Measurements from ENCODE around the gene OR52E1. TPM values are rescaled to one million over a fixed set of nuclear protein-coding genes. Genes with fewer than 3 reads are reported as not detected.

Gene OR52E1
- polyA plus RNA-seq, 1 donor (not counting 4 experiments of a cell fraction or from before 2014, with no cell fraction given) = not detected

- H3K9me1 ChIP-seq (ENCODE audit: control insufficient read depth, extremely low read depth, insufficient read depth, low read length) = no peaks in the 10 kb centered on the region
- H3K9ac ChIP-seq (ENCODE audit: control insufficient read depth, extremely low read depth, insufficient read depth, low read length) = no peak overlapping the region
- no peaks in the 10 kb centered on the region for H3K4me1 ChIP-seq (ENCODE audit: control insufficient read depth, extremely low read depth, insufficient read depth, low read length)
- H3K9me3 ChIP-seq (ENCODE audit: control insufficient read depth, low read depth, low read length) = no peaks in the 10 kb centered on the region
- no peak overlapping the region for H3K4me2 ChIP-seq (ENCODE audit: control insufficient read depth, extremely low read depth, insufficient read depth, low read depth, low read length)
- no peaks in the 10 kb centered on the region for H3K27me3 ChIP-seq (ENCODE audit: control insufficient read depth, extremely low read depth, insufficient read depth, low read length)
- dilution Hi-C loops (cut with MboI; ENCODE audit: extremely low pct_ligation_motif_present, low sequenced_read_pairs) = no loop called here
- no peak overlapping the region for H3K4me3 ChIP-seq (ENCODE audit: control insufficient read depth in 2 of 3, extremely low read depth in 1 of 3, insufficient read depth in 2 of 3, low read depth in 1 of 3, low read length in 3 of 3)
- H4K20me1 ChIP-seq (ENCODE audit: control insufficient read depth, extremely low read depth, insufficient read depth, low read length) = no peaks in the 10 kb centered on the region
- FAIRE-seq (no peak), DNase-seq (ENCODE audit: low read depth, low spot score) (no peak)
- H2AFZ ChIP-seq (ENCODE audit: control insufficient read depth, low read length) = no peak overlapping the region
- H3K79me2 ChIP-seq (ENCODE audit: control insufficient read depth, insufficient read depth, low read length) = no peaks in the 10 kb centered on the region
- H3K36me3 ChIP-seq (ENCODE audit: control insufficient read depth in 2 of 2, extremely low read depth in 1 of 2, insufficient read depth in 2 of 2, low read length in 2 of 2) = no peaks in the 10 kb centered on the region
- no peak overlapping the region for H3K27ac ChIP-seq (ENCODE audit: control insufficient read depth, insufficient read depth, low read length)
- TF ChIP-seq, protein P1, sequence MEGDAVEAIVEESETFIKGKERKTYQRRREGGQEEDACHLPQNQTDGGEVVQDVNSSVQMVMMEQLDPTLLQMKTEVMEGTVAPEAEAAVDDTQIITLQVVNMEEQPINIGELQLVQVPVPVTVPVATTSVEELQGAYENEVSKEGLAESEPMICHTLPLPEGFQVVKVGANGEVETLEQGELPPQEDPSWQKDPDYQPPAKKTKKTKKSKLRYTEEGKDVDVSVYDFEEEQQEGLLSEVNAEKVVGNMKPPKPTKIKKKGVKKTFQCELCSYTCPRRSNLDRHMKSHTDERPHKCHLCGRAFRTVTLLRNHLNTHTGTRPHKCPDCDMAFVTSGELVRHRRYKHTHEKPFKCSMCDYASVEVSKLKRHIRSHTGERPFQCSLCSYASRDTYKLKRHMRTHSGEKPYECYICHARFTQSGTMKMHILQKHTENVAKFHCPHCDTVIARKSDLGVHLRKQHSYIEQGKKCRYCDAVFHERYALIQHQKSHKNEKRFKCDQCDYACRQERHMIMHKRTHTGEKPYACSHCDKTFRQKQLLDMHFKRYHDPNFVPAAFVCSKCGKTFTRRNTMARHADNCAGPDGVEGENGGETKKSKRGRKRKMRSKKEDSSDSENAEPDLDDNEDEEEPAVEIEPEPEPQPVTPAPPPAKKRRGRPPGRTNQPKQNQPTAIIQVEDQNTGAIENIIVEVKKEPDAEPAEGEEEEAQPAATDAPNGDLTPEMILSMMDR (optimal IDR thresholded peaks at IDR 0.05 in 1 of 3, IDR thresholded peaks at IDR 0.05 in 1 of 3, conservative IDR thresholded peaks at IDR 0.05 in 1 of 3; ENCODE audit: extremely low read depth in 1 of 3, insufficient read depth in 2 of 3, low read length in 3 of 3) = no peak
- TF ChIP-seq EZH2 (IDR thresholded peaks at IDR 0.05; ENCODE audit: low read length) = no peak
Observed at GRCh38 chr11:5071799-5072198, 2.4 kb downstream of the OR52E1 start.

DNA sequence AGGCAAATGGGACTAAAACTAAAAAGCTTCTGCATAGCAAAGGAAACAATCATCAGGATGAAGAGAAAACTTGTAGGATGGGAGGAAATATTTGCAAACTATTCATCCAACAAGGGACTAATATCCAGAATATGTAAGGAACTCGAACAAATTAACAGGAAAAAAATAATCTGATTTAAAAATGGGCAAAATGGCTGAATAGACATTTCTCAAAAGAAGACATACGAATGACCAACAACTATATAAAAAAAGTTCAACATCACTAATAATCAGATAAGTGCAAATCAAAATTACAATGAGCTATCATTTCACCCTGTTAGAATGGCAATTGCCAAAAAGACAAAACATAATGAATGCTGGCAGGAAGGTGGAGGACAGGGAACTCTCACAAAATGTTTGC, 12.0 kb downstream of the OR52E1 start:
- H3K4me2 ChIP-seq (ENCODE audit: control insufficient read depth, extremely low read depth, insufficient read depth, low read depth, low read length) = no peak overlapping the region
- H4K20me1 ChIP-seq (ENCODE audit: control insufficient read depth, extremely low read depth, insufficient read depth, low read length) = no peaks in the 10 kb centered on the region
- H3K27me3 ChIP-seq (ENCODE audit: control insufficient read depth, extremely low read depth, insufficient read depth, low read length) = no peaks in the 10 kb centered on the region
- DNase-seq (ENCODE audit: low read depth, low spot score) (no peak), FAIRE-seq (no peak)
- no peaks in the 10 kb centered on the region for H3K36me3 ChIP-seq (ENCODE audit: control insufficient read depth in 2 of 2, extremely low read depth in 1 of 2, insufficient read depth in 2 of 2, low read length in 2 of 2)
- H3K79me2 ChIP-seq (ENCODE audit: control insufficient read depth, insufficient read depth, low read length) = no peaks in the 10 kb centered on the region
- no peak overlapping the region for H2AFZ ChIP-seq (ENCODE audit: control insufficient read depth, low read length)
- no peak overlapping the region for H3K27ac ChIP-seq (ENCODE audit: control insufficient read depth, insufficient read depth, low read length)
- no peak overlapping the region for H3K9ac ChIP-seq (ENCODE audit: control insufficient read depth, extremely low read depth, insufficient read depth, low read length)
- no peak overlapping the region for H3K4me3 ChIP-seq (ENCODE audit: control insufficient read depth in 2 of 3, extremely low read depth in 1 of 3, insufficient read depth in 2 of 3, low read depth in 1 of 3, low read length in 3 of 3)
- H3K9me3 ChIP-seq (ENCODE audit: control insufficient read depth, low read depth, low read length) = no peaks in the 10 kb centered on the region
- TF ChIP-seq, protein P1 (optimal IDR thresholded peaks at IDR 0.05 in 1 of 3, IDR thresholded peaks at IDR 0.05 in 1 of 3, conservative IDR thresholded peaks at IDR 0.05 in 1 of 3; ENCODE audit: extremely low read depth in 1 of 3, insufficient read depth in 2 of 3, low read length in 3 of 3) = no peak
- dilution Hi-C loops (cut with MboI; ENCODE audit: extremely low pct_ligation_motif_present, low sequenced_read_pairs) = no loop called here
- no peaks in the 10 kb centered on the region for H3K4me1 ChIP-seq (ENCODE audit: control insufficient read depth, extremely low read depth, insufficient read depth, low read length)
- no peaks in the 10 kb centered on the region for H3K9me1 ChIP-seq (ENCODE audit: control insufficient read depth, extremely low read depth, insufficient read depth, low read length)

Measured in keratinocyte (primary cell).